ENCODE results near the gene WNT3A. TPM values are rescaled to one million over a fixed set of nuclear protein-coding genes. Genes with fewer than 3 reads are reported as not detected.

WNT3A gene
- total RNA-seq, 4 donors from 2014 or later, result not detected

- intact Hi-C loops (cut with DNase I; ENCODE audit: low total_unique reads), result no loop called here
- H3K27ac ChIP-seq, result no peak overlapping the region
These were observed 1.8 kb downstream of the WNT3A start for GRCh38 chr1:228008391-228009115.

GRCh38 chr1:228009116-228009827 is 2.5 kb downstream of the WNT3A start:
- Histone ChIP-seq H3K9me3 (no peaks in the 10 kb centered on the region), H3K27me3 (peaks cover 65% of the 10 kb centered on the region), H3K27ac (no peak overlapping the region), H3K36me3 (no peaks in the 10 kb centered on the region), H3K4me1 (peaks cover 0 to 14% (median 2%) of the 10 kb centered on the region in 4 donors), H3K4me3 (no peak overlapping the region)
- no peak for TF ChIP-seq EP300 (IDR thresholded peaks at IDR 0.05; ENCODE audit: low read depth)
- TF ChIP-seq POLR2AphosphoS5 (IDR thresholded peaks at IDR 0.05), result no peak
- TF ChIP-seq POLR2A (IDR thresholded peaks at IDR 0.05), result no peak
- TF ChIP-seq CTCF (IDR thresholded peaks at IDR 0.05), result no peak
- DNase-seq, result no peak
- 12% methylated on average over 8 of the region's 8 CpGs; no CpG with 5 or more reads in 1 of the 2 donors for WGBS, 2 donors (ENCODE audit: low coverage in 1 of 2)
- intact Hi-C loops (cut with DNase I; ENCODE audit: low total_unique reads) (no loop called here), in situ Hi-C loops (cut with MboI; ENCODE audit: low pct_ligation_motif_present in 1 of 4, low pct_unique_long_range_greater_than_20kb in 1 of 4, low sequenced_read_pairs in 3 of 4) (no loop called here)

More at GRCh38 chr1:228008391-228009115, 1.8 kb downstream of the WNT3A start:
- Histone ChIP-seq H3K27me3 (peaks cover 72% of the 10 kb centered on the region), H3K9me3 (no peaks in the 10 kb centered on the region), H3K4me1 (peaks cover 0 to 14% (median 2%) of the 10 kb centered on the region in 4 donors), H3K36me3 (no peaks in the 10 kb centered on the region), H3K4me3 (no peak overlapping the region)
- TF ChIP-seq CTCF (IDR thresholded peaks at IDR 0.05) (no peak), POLR2A (IDR thresholded peaks at IDR 0.05) (no peak), EP300 (IDR thresholded peaks at IDR 0.05; ENCODE audit: low read depth) (no peak), POLR2AphosphoS5 (IDR thresholded peaks at IDR 0.05) (no peak)
- DNase-seq, result no peak
- in situ Hi-C loops (cut with MboI; ENCODE audit: low pct_ligation_motif_present in 1 of 4, low pct_unique_long_range_greater_than_20kb in 1 of 4, low sequenced_read_pairs in 3 of 4), result no loop called here
- WGBS, 2 donors (ENCODE audit: low coverage in 1 of 2), result 5% methylated on average over 51 of the region's 52 CpGs; no CpG with 5 or more reads in 1 of the 2 donors

GRCh38 chr1:228009828-228010775 is 3.3 kb downstream of the WNT3A start:
- Histone ChIP-seq H3K4me3 (no peak overlapping the region), H3K4me1 (peaks cover 0 to 8% (median 2%) of the 10 kb centered on the region in 4 donors), H3K36me3 (no peaks in the 10 kb centered on the region), H3K27ac (no peak overlapping the region), H3K27me3 (peaks cover 57% of the 10 kb centered on the region), H3K9me3 (no peaks in the 10 kb centered on the region)
- 46 to 100% methylated on average over 1 to 18 of the region's 21 CpGs for WGBS, 2 donors (ENCODE audit: low coverage in 1 of 2)
- in situ Hi-C loops (cut with MboI; ENCODE audit: low pct_ligation_motif_present in 1 of 4, low pct_unique_long_range_greater_than_20kb in 1 of 4, low sequenced_read_pairs in 3 of 4) (no loop called here), intact Hi-C loops (cut with DNase I; ENCODE audit: low total_unique reads) (no loop called here)
- TF ChIP-seq EP300 (IDR thresholded peaks at IDR 0.05; ENCODE audit: low read depth), result no peak
- TF ChIP-seq POLR2A (IDR thresholded peaks at IDR 0.05), result no peak
- TF ChIP-seq CTCF (IDR thresholded peaks at IDR 0.05), result no peak
- TF ChIP-seq POLR2AphosphoS5 (IDR thresholded peaks at IDR 0.05), result no peak
- no peak for DNase-seq

Measured in transverse colon (tissue), 4 donors.